HG03097 (cell line): Measurements from ENCODE around the gene GAS7.

Source experiments
- ATAC-seq: cut with Tn5 transposase; IDR thresholded peaks from one replicate; pipeline ENCODE4 v1.9.1; 2021; ENCODE audit not compliant: unreplicated experiment, low FRiP score

GAS7 gene

DNA sequence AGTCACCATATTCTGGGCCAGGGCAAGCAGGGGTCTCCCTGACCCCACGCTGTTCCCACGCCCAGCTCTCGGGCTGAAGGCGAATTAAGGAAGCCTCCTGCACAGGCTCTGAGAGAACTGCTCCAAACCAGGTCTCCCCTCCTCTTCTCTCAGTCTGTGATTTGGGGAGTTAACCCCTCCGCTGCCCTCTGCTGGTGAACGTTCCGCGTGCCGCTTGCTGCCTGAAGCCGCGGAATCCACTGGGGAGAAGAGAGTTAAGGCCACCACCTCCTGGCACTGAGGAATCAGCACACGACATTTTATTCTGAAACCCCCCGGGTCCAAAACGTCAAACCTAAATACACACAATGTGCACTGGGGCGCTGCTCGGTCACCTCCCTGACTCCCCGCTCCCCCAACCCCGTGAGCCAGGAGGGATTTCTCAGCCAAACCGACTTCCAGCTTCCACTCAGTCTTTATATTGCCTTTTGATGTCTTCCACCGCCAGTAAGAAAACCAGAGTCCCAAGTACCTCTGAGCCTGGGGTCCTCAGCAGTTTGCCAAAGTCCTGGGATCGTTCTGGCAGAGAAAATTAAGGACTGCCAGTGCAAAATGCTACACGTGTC, 238.9 kb downstream of the GAS7 start:
- ATAC-seq = no peak

DNA sequence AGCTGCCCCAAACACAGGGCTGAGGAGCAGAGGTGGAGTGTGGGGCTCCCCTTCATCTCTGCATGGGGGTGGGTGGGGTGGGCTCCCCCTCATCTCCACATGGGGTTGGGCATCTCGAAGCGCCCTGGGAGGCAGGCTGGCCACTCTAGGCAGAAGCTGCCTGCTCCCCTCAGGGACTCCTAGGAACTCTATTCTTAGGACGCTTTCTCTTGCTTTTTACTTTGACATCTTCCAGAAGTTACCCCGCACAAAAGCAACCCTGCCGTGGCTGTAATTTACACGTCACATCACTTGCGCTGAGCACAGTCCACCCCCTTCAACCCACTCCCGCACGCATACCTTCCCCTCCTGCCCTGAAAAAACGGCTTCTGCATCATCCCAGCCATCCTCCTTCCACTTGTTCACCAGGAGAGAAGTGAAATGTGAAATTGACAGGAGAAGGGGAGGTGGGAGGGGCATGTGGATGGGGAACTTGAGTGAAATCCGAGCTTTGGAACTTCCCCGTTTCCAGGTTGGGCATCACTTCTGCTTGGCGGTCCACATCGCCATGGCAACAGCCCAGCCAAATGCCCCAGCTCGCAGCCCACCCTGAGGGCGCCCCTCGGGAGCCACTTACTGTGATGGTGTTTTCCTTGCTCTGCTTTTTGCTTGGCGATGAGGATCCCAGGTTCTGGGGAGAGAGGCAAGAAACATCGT, 239.7 kb downstream of the GAS7 start:
- no peak for ATAC-seq

- ATAC-seq = no peak
Observed at GRCh38 chr17:9957244-9957643, 241.2 kb downstream of the GAS7 start.

GRCh38 chr17:9956474-9957131, 241.8 kb downstream of the GAS7 start:
- no peak for ATAC-seq

GRCh38 chr17:9953492-9953891, 244.9 kb downstream of the GAS7 start:
- no peak for ATAC-seq

- no peak for ATAC-seq
Observed at GRCh38 chr17:9951803-9952202, 246.6 kb downstream of the GAS7 start.

DNA sequence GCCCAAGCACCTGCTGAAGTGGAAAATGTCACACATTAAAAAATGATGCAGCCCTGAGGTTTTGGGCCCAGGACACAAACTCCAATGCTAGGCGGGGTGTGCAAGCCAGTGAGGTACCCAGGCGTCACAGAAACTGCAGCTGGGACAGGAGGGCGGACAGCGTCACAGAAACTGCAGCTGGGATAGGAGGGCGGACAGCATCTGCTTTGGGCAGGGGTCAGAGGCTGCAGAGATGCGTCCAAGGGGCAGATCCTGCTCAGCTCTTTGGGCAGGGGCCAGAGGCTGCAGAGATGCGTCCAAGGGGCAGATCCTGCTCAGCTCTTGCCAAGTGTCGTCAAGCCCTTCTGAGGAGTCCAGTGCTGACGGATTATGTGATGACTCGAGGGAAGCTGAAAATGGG, 249.5 kb downstream of the GAS7 start:
- ATAC-seq = no peak

- ATAC-seq = no peak
Observed at GRCh38 chr17:9944704-9945103, 253.7 kb downstream of the GAS7 start.

DNA sequence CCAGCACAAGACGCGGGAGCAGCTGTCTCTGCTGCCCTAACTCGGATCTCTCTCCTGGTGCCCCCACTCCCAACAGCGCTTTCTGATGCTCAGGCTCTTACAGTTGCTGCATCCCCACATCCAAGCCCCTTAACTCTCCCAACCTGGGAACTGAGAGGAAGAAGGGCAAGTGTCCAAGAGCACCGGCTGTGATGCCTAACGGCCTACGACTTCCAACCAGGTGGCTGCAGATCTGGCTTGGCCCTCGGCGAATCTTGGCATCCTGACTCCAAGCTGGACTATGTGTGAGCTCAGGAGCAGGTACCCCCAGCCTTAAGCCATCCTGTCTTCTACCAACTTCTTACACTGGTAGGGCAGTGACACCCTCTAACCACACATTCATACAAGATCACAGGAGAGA, 255.1 kb downstream of the GAS7 start:
- ATAC-seq = no peak

- no peak for ATAC-seq
Observed at GRCh38 chr17:9942885-9943284, 255.5 kb downstream of the GAS7 start.

GRCh38 chr17:9941305-9941704, 257.1 kb downstream of the GAS7 start:
- ATAC-seq = no peak

- no peak for ATAC-seq
Observed at GRCh38 chr17:9940841-9941240, 257.6 kb downstream of the GAS7 start.

GRCh38 chr17:9938764-9939163, 259.6 kb downstream of the GAS7 start:
- ATAC-seq = no peak

GRCh38 chr17:9937901-9938300, 260.5 kb downstream of the GAS7 start:
- ATAC-seq = no peak

DNA sequence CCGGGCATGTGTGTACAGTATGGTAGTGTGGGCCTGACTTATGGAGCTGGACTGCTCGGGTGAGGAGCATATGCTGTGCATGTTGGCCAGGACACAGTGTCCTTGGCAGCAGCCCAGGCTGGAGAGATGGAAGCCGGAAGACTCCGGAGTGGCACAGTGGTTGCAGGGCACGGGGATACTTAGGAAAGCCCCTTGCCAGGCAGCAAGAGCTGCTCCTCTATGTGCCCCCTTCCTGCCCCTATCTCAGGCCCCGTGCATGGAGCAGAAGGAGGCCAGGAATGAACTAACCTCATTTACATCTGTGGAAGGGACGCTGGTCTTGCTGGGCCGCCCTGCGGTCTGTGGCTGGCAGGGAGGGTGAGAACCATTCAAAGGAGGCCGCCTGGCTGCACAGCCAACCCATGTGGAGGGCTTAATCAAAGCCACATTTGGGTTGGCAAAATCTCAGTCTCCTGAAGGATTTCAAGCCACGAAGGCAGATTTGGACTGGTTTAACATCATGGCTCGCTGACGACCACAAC, 261.1 kb downstream of the GAS7 start:
- no peak for ATAC-seq

GRCh38 chr17:9936095-9936494, 262.3 kb downstream of the GAS7 start:
- no peak for ATAC-seq

DNA sequence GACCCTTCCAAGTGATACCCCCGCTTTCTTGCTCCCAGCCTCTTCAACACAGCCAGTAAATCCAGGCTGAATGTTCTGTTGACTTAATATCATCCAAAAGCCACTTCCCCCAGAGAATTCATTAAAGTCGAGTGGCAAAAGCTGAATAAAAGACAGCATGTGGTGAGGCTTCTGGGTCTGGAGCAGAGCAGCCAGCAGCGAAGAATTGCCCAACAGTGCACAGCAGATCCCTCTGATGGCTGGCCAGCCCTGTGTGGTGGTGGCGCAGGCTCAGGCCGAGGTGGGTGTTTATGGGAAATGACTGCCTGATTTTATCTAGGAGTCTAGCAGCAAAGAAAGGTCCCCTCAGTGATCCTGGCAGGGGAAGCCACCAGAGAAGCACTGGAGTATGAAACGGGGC, 263.0 kb downstream of the GAS7 start:
- ATAC-seq = no peak

DNA sequence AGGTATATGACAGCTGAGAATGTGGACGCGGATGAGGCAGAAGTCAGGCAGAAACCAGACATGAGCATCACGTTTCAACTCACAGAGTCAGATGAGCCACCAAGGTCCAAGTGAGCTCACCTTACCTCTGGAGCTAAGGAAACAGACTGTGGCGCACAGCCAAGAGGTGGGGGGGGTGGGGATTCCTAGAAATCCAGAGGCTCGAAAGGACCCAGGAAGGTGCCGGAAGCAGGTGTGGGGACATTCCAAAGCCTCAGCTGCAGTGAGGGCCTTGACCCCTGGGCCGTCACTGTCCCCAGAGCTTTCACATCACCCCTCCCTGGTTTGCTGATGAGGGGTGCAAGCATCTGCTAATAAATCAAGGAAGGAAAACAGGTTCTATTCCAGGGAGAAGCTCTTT, 264.1 kb downstream of the GAS7 start:
- ATAC-seq = no peak

DNA sequence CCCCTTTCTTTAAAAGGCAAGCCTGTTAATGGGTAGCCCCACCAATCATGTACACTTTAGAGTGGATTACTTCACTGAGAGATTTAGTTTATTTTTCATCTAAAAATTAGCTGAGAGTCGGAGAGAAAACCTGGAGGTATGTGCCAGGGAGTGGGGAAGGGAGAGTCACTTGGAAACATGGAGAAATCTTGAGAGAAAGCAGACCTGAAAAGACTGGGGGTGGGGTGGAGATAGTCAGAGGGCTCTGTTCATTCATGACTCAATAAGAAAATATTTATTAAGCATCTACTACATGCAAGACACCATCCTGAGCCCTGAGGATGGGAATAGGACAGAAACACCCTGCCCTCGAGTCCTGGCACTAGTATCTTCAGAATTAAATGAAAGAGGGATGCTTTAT, 265.9 kb downstream of the GAS7 start:
- no peak for ATAC-seq

GRCh38 chr17:9931144-9931741, 267.2 kb downstream of the GAS7 start:
- no peak for ATAC-seq

GRCh38 chr17:9929871-9930270, 268.5 kb downstream of the GAS7 start:
- ATAC-seq = no peak
